Activated CD4-positive, alpha-beta T cell treated with anti-CD3 and anti-CD28 coated beads, Interleukin-2, amount 10 ng/mL, durations not matched to agents 24 days and 14 days (primary cell): ENCODE data around the gene TAF1. TPM values are rescaled to one million over a fixed set of nuclear protein-coding genes. Genes with fewer than 3 reads are reported as not detected.
"Not testable (repeated sequence)": the region's sequence is repeated elsewhere in the genome, so short reads cannot be mapped to it uniquely, and the experiment has no call there.

Source experiments
- DNase-seq: peaks from one replicate; pipeline ENCODE4 v3.0.0; 2022
- H3K27ac Mint-ChIP-seq: one replicate; pipeline ENCODE4 v1.8.0; 2022; ENCODE audit warnings: mild to moderate bottlenecking, mixed read lengths
- H3K27me3 Mint-ChIP-seq: one replicate; pipeline ENCODE4 v1.8.0; 2022; ENCODE audit warnings: mixed read lengths
- H3K36me3 Mint-ChIP-seq: one replicate; pipeline ENCODE4 v1.8.0; 2022; ENCODE audit warnings: low read depth, mild to moderate bottlenecking, mixed read lengths
- H3K4me1 Mint-ChIP-seq: one replicate; pipeline ENCODE4 v1.8.0; 2021; ENCODE audit warnings: mixed read lengths
- H3K4me3 Mint-ChIP-seq: one replicate; pipeline ENCODE4 v1.8.0; 2022; ENCODE audit warnings: mild to moderate bottlenecking, moderate library complexity, mixed read lengths
- H3K9me3 Mint-ChIP-seq: one replicate; pipeline ENCODE4 v1.8.0; 2021; ENCODE audit warnings: mixed read lengths
- intact Hi-C: fragments of 100-400 bp; cut with micrococcal nuclease; formaldehyde crosslinking; loops from one replicate; pipeline ENCODE4 v1.15.1; 2023
- total RNA-seq: library from RNA; stranded (reverse); gene quantifications from 2 replicates; pipeline ENCODE4 v1.2.3, GENCODE V29; 2022

Gene TAF1
- total RNA-seq, 1 donor from 2014 or later, result 46.7 TPM

- H3K9me3 Mint-ChIP-seq, H3K4me1 Mint-ChIP-seq, DNase-seq, H3K4me3 Mint-ChIP-seq, H3K36me3 Mint-ChIP-seq, H3K27me3 Mint-ChIP-seq, intact Hi-C loops, H3K27ac Mint-ChIP-seq: not testable (repeated sequence)
Measured at GRCh38 chrX:71495979-71496378, 129.8 kb downstream of the TAF1 start.

- H3K9me3 Mint-ChIP-seq, result no peaks in the 10 kb centered on the region
- H3K4me1 Mint-ChIP-seq, result peaks cover 10% of the 10 kb centered on the region
- H3K36me3 Mint-ChIP-seq, result no peaks in the 10 kb centered on the region
- no peaks in the 10 kb centered on the region for H3K27me3 Mint-ChIP-seq
- no peak overlapping the region for H3K27ac Mint-ChIP-seq
- intact Hi-C loops, result no loop called here
- H3K4me3 Mint-ChIP-seq, result no peak overlapping the region
- DNase-seq, result no peak
Measured at GRCh38 chrX:71496476-71496875, 130.3 kb downstream of the TAF1 start.

- H3K4me1 Mint-ChIP-seq, H3K4me3 Mint-ChIP-seq, DNase-seq, H3K27me3 Mint-ChIP-seq, H3K27ac Mint-ChIP-seq, H3K36me3 Mint-ChIP-seq, H3K9me3 Mint-ChIP-seq, intact Hi-C loops: not testable (repeated sequence)
Measured at GRCh38 chrX:71502080-71502479, 135.9 kb downstream of the TAF1 start.

GRCh38 chrX:71504346-71504745 lies 138.2 kb downstream of the TAF1 start:
- Mint-ChIP-seq H3K4me3 (no peak overlapping the region), H3K36me3 (no peaks in the 10 kb centered on the region), H3K27ac (no peak overlapping the region)

GRCh38 chrX:71509289-71509688 lies 143.1 kb downstream of the TAF1 start:
- no peak for DNase-seq
- Mint-ChIP-seq H3K27ac (no peak overlapping the region), H3K9me3 (peaks cover 3% of the 10 kb centered on the region), H3K4me3 (no peak overlapping the region), H3K4me1 (peaks cover 2% of the 10 kb centered on the region), H3K36me3 (no peaks in the 10 kb centered on the region), H3K27me3 (peaks cover 1% of the 10 kb centered on the region)
- intact Hi-C loops, result no loop called here

More at GRCh38 chrX:71504346-71504745, 138.2 kb downstream of the TAF1 start:
- no peaks in the 10 kb centered on the region for H3K27me3 Mint-ChIP-seq
- H3K9me3 Mint-ChIP-seq, result no peaks in the 10 kb centered on the region
- DNase-seq, result no peak
- intact Hi-C loops, result no loop called here
- H3K4me1 Mint-ChIP-seq, result no peaks in the 10 kb centered on the region

- peaks cover 7% of the 10 kb centered on the region for H3K4me1 Mint-ChIP-seq
- H3K27ac Mint-ChIP-seq, result no peak overlapping the region
- H3K36me3 Mint-ChIP-seq, result no peaks in the 10 kb centered on the region
- peaks cover 3% of the 10 kb centered on the region for H3K9me3 Mint-ChIP-seq
- H3K4me3 Mint-ChIP-seq, result no peak overlapping the region
- peaks cover 1% of the 10 kb centered on the region for H3K27me3 Mint-ChIP-seq
- intact Hi-C loops, result no loop called here
- no peak for DNase-seq
Measured at GRCh38 chrX:71510161-71510560, 144.0 kb downstream of the TAF1 start.

GRCh38 chrX:71513731-71514130 lies 147.6 kb downstream of the TAF1 start:
- intact Hi-C loops, result loop anchor here (2.0 kb wide), 1 partner anchor 19 kb away; the partner anchor contains the start of gene OGT

GRCh38 chrX:71514367-71515037 lies 148.3 kb downstream of the TAF1 start:
- H3K4me1 Mint-ChIP-seq, result peaks cover 9% of the 10 kb centered on the region
- peak; percentile 71 for DNase-seq
- H3K9me3 Mint-ChIP-seq, result peaks cover 3% of the 10 kb centered on the region
- peak overlapping the region; percentile 70 for H3K27ac Mint-ChIP-seq
- H3K36me3 Mint-ChIP-seq, result no peaks in the 10 kb centered on the region
- H3K4me3 Mint-ChIP-seq, result peak overlapping the region; percentile 4
- intact Hi-C loops, result loop anchor here (2.0 kb wide), 1 partner anchor 18 kb away; the partner anchor contains the start of gene OGT
- peaks cover 1% of the 10 kb centered on the region for H3K27me3 Mint-ChIP-seq

More at GRCh38 chrX:71513731-71514130, 147.6 kb downstream of the TAF1 start:
- H3K4me3 Mint-ChIP-seq, H3K36me3 Mint-ChIP-seq, H3K27ac Mint-ChIP-seq, H3K9me3 Mint-ChIP-seq, H3K27me3 Mint-ChIP-seq, H3K4me1 Mint-ChIP-seq, DNase-seq: not testable (repeated sequence)

GRCh38 chrX:71515038-71515396 lies 148.9 kb downstream of the TAF1 start:
- H3K27ac Mint-ChIP-seq, result no peak overlapping the region
- H3K27me3 Mint-ChIP-seq, result peaks cover 1% of the 10 kb centered on the region
- H3K4me3 Mint-ChIP-seq, result no peak overlapping the region
- no peaks in the 10 kb centered on the region for H3K36me3 Mint-ChIP-seq
- peaks cover 9% of the 10 kb centered on the region for H3K4me1 Mint-ChIP-seq
- intact Hi-C loops, result loop anchor here (2.0 kb wide), 1 partner anchor 18 kb away; the partner anchor contains the start of gene OGT
- no peak for DNase-seq
- peaks cover 3% of the 10 kb centered on the region for H3K9me3 Mint-ChIP-seq

Other genes with a start within 250 kb of the TAF1 start
- gene MED12, start 247.8 kb upstream of the TAF1 start, total RNA-seq, result 61.0 and 65.9 TPM in 2 replicates
- 1.0 and 1.1 TPM in 2 replicates for gene NLGN3, start 221.5 kb upstream of the TAF1 start, total RNA-seq
- not detected in 2 replicates for gene GJB1, start 143.1 kb upstream of the TAF1 start, total RNA-seq
- 16.9 and 20.1 TPM in 2 replicates for gene ZMYM3, start 112.2 kb upstream of the TAF1 start, total RNA-seq
- gene NONO, start 82.7 kb upstream of the TAF1 start, total RNA-seq, result 580 and 605 TPM in 2 replicates
- 6.4 and 7.3 TPM in 2 replicates for gene ITGB1BP2, start 64.6 kb upstream of the TAF1 start, total RNA-seq
- gene OGT, start 166.7 kb downstream of the TAF1 start, total RNA-seq, result 284 and 301 TPM in 2 replicates
- gene GCNA, start 212.1 kb downstream of the TAF1 start, total RNA-seq, result 3.3 and 4.5 TPM in 2 replicates